GM10266 (cell line): ENCODE data around the gene INPP5B.
A peak's percentile ranks its signal among the peaks of the same experiment; 100 is the strongest.

ENCODE experiments used
- DNase-seq: peaks from one replicate; pipeline ENCODE4 v3.0.0; 2012; ENCODE audit errors: extremely low spot score
- TF ChIP-seq, protein P1 (sequence below): IDR thresholded peaks from 2 replicates; pipeline ENCODE4 v1.5.1; 2012; ENCODE audit warnings: mild to moderate bottlenecking, low read depth; ENCODE audit not compliant: control insufficient read depth, insufficient read depth; ENCODE audit errors: missing control alignments

INPP5B gene

GRCh38 chr1:37946703-37947360 is at the start of gene INPP5B:
TSS of gene INPP5B (minus strand) at chr1:37947053. CDS start at chr1:37946308, 745 bp downstream.
- TF ChIP-seq, protein P1, sequence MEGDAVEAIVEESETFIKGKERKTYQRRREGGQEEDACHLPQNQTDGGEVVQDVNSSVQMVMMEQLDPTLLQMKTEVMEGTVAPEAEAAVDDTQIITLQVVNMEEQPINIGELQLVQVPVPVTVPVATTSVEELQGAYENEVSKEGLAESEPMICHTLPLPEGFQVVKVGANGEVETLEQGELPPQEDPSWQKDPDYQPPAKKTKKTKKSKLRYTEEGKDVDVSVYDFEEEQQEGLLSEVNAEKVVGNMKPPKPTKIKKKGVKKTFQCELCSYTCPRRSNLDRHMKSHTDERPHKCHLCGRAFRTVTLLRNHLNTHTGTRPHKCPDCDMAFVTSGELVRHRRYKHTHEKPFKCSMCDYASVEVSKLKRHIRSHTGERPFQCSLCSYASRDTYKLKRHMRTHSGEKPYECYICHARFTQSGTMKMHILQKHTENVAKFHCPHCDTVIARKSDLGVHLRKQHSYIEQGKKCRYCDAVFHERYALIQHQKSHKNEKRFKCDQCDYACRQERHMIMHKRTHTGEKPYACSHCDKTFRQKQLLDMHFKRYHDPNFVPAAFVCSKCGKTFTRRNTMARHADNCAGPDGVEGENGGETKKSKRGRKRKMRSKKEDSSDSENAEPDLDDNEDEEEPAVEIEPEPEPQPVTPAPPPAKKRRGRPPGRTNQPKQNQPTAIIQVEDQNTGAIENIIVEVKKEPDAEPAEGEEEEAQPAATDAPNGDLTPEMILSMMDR: no peak
- DNase-seq: peak; percentile 89

DNA sequence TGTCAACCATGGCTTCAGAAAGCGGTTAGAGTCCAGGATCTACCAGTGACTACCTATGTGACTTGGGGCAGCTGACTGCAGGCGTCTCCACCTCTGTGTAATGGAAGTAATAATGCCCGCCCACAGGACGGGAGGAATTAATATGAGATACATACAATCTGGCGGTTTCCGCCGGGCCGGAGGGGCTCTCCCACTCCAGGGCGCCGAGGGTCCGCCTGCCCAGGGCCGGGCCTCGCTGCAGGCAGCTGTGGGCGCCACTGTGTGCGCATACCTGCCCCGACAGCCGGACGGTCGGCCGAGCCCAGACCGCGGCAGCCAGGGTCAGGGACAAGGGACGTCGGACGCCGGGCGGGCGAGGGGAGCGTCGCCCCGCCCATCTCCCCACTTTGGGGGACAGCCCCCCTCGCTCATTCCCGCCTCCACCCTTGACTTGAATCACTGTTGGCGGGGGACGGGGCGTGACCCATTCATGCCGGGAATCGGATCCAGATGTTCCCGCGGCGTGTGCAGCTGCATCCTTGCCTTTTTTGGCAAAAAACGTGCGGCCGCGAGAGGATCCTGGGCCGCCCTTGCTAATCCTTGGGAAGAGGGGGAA is 49.0 kb upstream of the INPP5B start:
- TF ChIP-seq, protein P1: no peak
- DNase-seq: no peak

DNA sequence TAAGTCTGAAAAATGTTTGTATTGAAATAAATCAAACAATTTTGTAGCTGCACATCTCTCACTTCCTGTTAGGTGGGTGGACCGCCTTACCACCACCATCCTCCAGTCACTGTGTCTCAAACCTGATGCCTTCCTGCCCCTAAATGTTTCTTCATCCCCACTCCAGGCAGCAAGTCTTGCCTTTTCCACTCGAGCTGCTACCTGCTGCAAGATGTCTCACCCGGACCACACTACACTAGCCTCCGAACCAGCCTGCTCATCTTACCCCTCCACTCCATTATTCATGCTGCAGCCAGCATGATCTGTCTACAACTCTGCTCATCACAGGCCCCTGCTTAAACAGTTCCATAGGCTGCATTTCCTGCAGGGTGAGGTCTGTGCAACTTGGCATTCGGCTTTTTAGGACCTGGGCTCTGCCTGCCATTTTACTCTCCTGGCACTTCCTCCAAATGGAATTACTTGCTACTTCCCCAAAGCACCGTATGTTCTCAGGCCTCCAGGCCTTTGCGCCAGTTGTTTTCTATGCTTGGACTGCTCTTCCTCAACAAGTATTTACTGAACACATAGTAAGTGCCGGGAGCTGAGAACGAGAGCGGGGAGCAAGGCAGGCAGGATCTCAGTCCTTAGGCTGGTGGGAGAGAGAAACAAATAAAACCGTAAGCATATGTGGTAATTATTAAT is 48.2 kb upstream of the INPP5B start:
- TF ChIP-seq, protein P1: no peak
- DNase-seq: no peak

GRCh38 chr1:37989361-37989930 is 42.6 kb upstream of the INPP5B start:
- TF ChIP-seq, protein P1: no peak
- DNase-seq: no peak

- TF ChIP-seq, protein P1: no peak
- DNase-seq: no peak
Measured at GRCh38 chr1:37987679-37988078, 40.8 kb upstream of the INPP5B start.

DNA sequence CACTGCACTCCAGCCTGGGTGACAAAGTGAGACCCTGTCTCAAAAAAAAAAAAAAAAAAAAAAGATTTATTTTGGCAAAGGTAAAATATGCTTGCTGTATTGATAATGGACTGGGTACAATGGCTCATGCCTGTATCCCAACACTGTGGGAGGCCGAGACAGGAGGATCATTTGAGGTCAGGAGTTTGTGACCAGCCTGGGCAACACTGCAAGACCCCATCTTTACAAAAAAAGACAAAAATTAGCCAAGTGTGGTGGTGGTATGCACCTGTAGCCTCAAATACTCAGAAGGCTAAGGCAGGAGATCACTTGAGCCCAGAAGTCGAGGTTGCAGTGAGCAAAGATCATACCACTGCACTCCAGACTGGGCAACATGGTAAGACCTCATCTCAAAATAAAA is 36.7 kb upstream of the INPP5B start:
- no peak for DNase-seq
- TF ChIP-seq, protein P1: no peak

DNA sequence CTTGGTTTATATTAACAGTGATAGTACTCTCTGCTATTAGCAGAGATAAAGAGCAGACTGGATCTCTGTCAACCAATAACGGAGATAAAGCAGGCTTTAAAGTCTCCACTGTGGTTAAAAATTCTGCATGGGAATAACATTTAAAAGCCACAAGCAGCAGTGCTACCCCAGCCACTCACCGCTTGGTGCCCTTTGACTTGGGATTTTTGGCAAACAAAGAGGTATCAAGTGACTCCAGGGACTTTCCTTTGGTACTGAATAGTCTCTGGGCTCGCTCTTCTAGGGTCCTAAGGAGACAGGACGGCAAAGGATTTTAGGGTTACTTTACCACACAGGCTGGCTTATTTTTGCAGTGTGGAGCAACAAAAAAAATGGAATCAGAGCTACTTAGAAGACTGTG is 31.7 kb upstream of the INPP5B start:
- DNase-seq: no peak
- TF ChIP-seq, protein P1: no peak
